Adipocyte (in vitro differentiated cells): ENCODE data around the gene MRPS23.

ENCODE experiments used
- DNase-seq: peaks from one replicate; pipeline ENCODE4 v3.0.0-alpha.2; 2015; ENCODE audit warnings: low read depth
- H3K27me3 ChIP-seq: replicated peaks from 2 replicates; pipeline ENCODE4 v1.7.0; 2013; ENCODE audit warnings: mild to moderate bottlenecking, low read length, moderate library complexity; ENCODE audit not compliant: control insufficient read depth, insufficient read depth
- H3K36me3 ChIP-seq: 2 replicates; pipeline ENCODE4 v1.7.0; 2013; ENCODE audit warnings: low read length, mild to moderate bottlenecking, moderate library complexity; ENCODE audit not compliant: control insufficient read depth, insufficient read depth, severe bottlenecking
- H3K4me1 ChIP-seq: 2 replicates; pipeline ENCODE4 v1.7.0; 2013; ENCODE audit warnings: mild to moderate bottlenecking, low read length, moderate library complexity; ENCODE audit not compliant: control insufficient read depth, insufficient read depth
- H3K4me3 ChIP-seq: 2 replicates; pipeline ENCODE4 v1.7.0; 2013; ENCODE audit warnings: mild to moderate bottlenecking, low read length, moderate library complexity
- H3K9ac ChIP-seq: 2 replicates; pipeline ENCODE4 v1.7.0; 2013; ENCODE audit warnings: mild to moderate bottlenecking, low read length, moderate library complexity
- H3K9me3 ChIP-seq: 2 replicates; pipeline ENCODE4 v1.7.0; 2013; ENCODE audit warnings: mild to moderate bottlenecking, low read length, moderate library complexity; ENCODE audit not compliant: control insufficient read depth

Gene MRPS23

GRCh38 chr17:57806167-57806830 is 43.5 kb downstream of the MRPS23 start:
- Histone ChIP-seq H3K9ac (no peak overlapping the region), H3K36me3 (no peaks in the 10 kb centered on the region), H3K9me3 (peaks cover 10% of the 10 kb centered on the region), H3K27me3 (peaks cover 61% of the 10 kb centered on the region), H3K4me3 (no peak overlapping the region), H3K4me1 (peaks cover 2% of the 10 kb centered on the region)
- no peak for DNase-seq

- DNase-seq: no peak
- Histone ChIP-seq H3K27me3 (peaks cover 40% of the 10 kb centered on the region), H3K9me3 (peaks cover 19% of the 10 kb centered on the region), H3K36me3 (no peaks in the 10 kb centered on the region), H3K4me1 (no peaks in the 10 kb centered on the region), H3K9ac (no peak overlapping the region), H3K4me3 (no peak overlapping the region)
These were observed 46.8 kb downstream of the MRPS23 start for GRCh38 chr17:57803021-57803420.

GRCh38 chr17:57801044-57801711 is 48.7 kb downstream of the MRPS23 start:
- H3K9ac ChIP-seq: no peak overlapping the region
- peaks cover 19% of the 10 kb centered on the region for H3K9me3 ChIP-seq
- peaks cover 36% of the 10 kb centered on the region for H3K27me3 ChIP-seq
- H3K4me1 ChIP-seq: no peaks in the 10 kb centered on the region
- H3K36me3 ChIP-seq: no peaks in the 10 kb centered on the region
- DNase-seq: no peak
- H3K4me3 ChIP-seq: no peak overlapping the region

- no peak for DNase-seq
- Histone ChIP-seq H3K27me3 (peaks cover 27% of the 10 kb centered on the region), H3K4me3 (no peak overlapping the region), H3K9me3 (peaks cover 7% of the 10 kb centered on the region), H3K4me1 (no peaks in the 10 kb centered on the region), H3K36me3 (no peaks in the 10 kb centered on the region), H3K9ac (no peak overlapping the region)
These were observed 55.0 kb downstream of the MRPS23 start for GRCh38 chr17:57794841-57795240.

GRCh38 chr17:57788725-57789124 is 61.1 kb downstream of the MRPS23 start:
- Histone ChIP-seq H3K9me3 (peaks cover 7% of the 10 kb centered on the region), H3K36me3 (no peaks in the 10 kb centered on the region), H3K4me1 (no peaks in the 10 kb centered on the region), H3K27me3 (peaks cover 61% of the 10 kb centered on the region), H3K9ac (no peak overlapping the region), H3K4me3 (no peak overlapping the region)
- DNase-seq: no peak

GRCh38 chr17:57785022-57785421 is 64.8 kb downstream of the MRPS23 start:
- H3K27me3 ChIP-seq: peaks cover 85% of the 10 kb centered on the region
- H3K4me1 ChIP-seq: no peaks in the 10 kb centered on the region
- no peaks in the 10 kb centered on the region for H3K36me3 ChIP-seq
- H3K4me3 ChIP-seq: no peak overlapping the region
- DNase-seq: no peak
- no peak overlapping the region for H3K9ac ChIP-seq
- no peaks in the 10 kb centered on the region for H3K9me3 ChIP-seq
